Activated CD4-positive, alpha-beta memory T cell treated with anti-CD3 and anti-CD28 coated beads, Interleukin-2, amount 10 ng/mL, durations not matched to agents 7 days and 5 days (primary cell): ENCODE measurements around the gene NHERF2. TPM values are rescaled to one million over a fixed set of nuclear protein-coding genes. Genes with fewer than 3 reads are reported as not detected.
A peak's percentile ranks its signal among the peaks of the same experiment; 100 is the strongest.

Experiments
- CTCF ChIA-PET: fragments of 350-600 bp; sonication (Branson Sonifier 250); formaldehyde crosslinking; loops from one replicate; lab custom pipeline; 2021; ENCODE audit warnings: antibody characterized with exemption, inconsistent platforms; lab: Charles Lee
- POLR2A ChIA-PET: fragments of 350-600 bp; sonication (Branson Sonifier 250); formaldehyde crosslinking; loops from one replicate; lab custom pipeline; 2021; ENCODE audit warnings: antibody characterized with exemption; lab: Charles Lee
- DNase-seq: peaks from one replicate; pipeline ENCODE4 v3.0.0-alpha.2; 2020
- H3K27ac Mint-ChIP-seq: one replicate; pipeline ENCODE4 v1.8.0; 2021; ENCODE audit warnings: mild to moderate bottlenecking, mixed read lengths
- H3K27me3 Mint-ChIP-seq: one replicate; pipeline ENCODE4 v1.8.0; 2021; ENCODE audit warnings: mixed read lengths
- H3K36me3 Mint-ChIP-seq: one replicate; pipeline ENCODE4 v1.8.0; 2021; ENCODE audit warnings: low read depth, mixed read lengths
- H3K4me1 Mint-ChIP-seq: one replicate; pipeline ENCODE4 v1.8.0; 2021; ENCODE audit warnings: mixed read lengths
- H3K4me3 Mint-ChIP-seq: one replicate; pipeline ENCODE4 v1.8.0; 2021; ENCODE audit warnings: mild to moderate bottlenecking, mixed read lengths
- H3K9me3 Mint-ChIP-seq: one replicate; pipeline ENCODE4 v1.8.0; 2021; ENCODE audit warnings: mixed read lengths
- total RNA-seq, 2 experiments: library from RNA; stranded (reverse); gene quantifications; one replicate each; pipeline ENCODE4 v1.2.3, GENCODE V29; 2021

The NHERF2 gene
- total RNA-seq, 2 experiments from 2014 or later: 0.85 to 0.96 TPM

DNA sequence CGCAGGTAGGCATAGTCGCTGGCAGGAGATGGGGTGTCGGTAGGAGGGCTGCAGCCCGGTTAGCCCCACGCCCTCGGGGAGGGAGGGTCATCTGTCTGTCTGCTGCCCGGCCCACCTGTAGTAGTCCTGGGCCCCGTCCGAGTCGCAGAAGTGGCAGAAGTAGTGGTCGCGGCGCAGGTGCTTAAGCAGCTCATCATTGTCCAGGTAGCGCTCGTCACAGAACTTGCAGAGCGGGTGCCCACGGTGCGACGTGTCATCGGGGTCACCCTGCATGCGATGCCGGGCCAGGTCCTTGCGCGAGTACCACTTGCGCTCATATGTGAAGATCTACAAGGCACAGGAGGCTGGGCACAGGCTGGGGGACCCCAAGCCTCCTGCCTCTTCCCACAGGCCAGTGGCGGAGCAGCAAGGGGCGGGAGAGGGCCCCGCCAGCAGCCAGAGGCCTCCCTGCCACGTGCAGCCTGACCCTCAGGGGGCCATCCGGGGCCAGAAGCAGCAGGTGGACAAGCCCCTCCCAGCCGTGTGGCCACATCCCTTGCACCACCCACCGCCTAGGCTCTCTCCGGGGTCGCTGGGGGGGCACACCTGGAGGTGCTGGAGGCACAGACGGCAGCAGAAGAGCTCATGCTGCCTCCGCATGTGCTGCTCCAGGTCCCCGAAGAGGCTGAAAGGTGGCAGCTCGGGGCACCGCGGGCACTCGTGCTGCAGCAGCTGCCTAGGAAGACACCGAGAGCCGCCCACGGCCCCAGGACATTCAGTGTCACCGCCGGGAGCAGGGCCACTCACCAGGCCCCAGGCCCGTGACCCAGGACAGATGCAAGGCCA, 24.1 kb upstream of the NHERF2 start:
- Mint-ChIP-seq H3K36me3 (peaks cover 28% of the 10 kb centered on the region), H3K4me3 (no peak overlapping the region), H3K27ac (no peak overlapping the region), H3K4me1 (peaks cover 32% of the 10 kb centered on the region), H3K9me3 (no peaks in the 10 kb centered on the region), H3K27me3 (no peaks in the 10 kb centered on the region)
- DNase-seq: no peak
- CTCF ChIA-PET: interaction anchor here (1.3 to 3.5 kb wide), 7 partner anchors 10 to 153 kb away, joined by 3 to 36 read pairs (median 10); partner anchors contain the start of gene TRAF7
- POLR2A ChIA-PET: interaction anchor here (1.3 to 4.9 kb wide), 3 partner anchors 10 to 138 kb away, joined by 4 to 27 read pairs (median 5); no protein-coding TSS in a partner anchor

DNA sequence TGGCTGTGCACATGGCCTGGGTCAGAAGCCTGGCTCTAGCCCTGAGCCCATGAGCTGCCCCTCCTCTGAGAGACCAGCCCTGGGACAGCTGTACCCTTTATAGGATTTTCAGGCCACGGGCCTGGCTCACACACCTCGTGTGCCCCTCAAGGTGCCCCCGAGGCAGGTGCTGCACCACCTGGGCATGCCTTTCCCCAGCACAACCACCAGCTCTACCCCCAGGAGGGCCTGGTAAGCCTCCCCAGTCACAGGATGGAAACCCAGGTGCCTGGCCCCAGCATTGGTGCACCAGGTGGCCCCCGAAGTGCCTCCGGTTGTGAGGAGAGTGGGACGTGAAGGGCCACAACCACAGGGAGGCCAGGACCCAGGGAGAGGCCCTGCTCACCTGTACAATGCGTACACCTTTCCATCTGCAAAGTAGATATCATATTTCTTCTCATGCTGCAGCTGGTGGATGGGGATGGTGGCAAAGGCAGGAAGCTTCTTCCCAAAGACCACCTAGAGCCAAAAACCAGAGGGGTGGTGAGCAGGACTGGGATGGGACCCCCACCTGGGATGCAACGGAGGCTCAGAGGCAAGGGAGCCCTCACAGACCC, 23.4 kb upstream of the NHERF2 start:
- DNase-seq: no peak
- H3K4me1 Mint-ChIP-seq: peaks cover 40% of the 10 kb centered on the region
- H3K27me3 Mint-ChIP-seq: no peaks in the 10 kb centered on the region
- CTCF ChIA-PET: interaction anchor here (0.8 to 3.5 kb wide), 16 partner anchors 9 to 795 kb away, joined by 3 to 36 read pairs (median 6); partner anchors contain the start of genes ECI1, NTHL1, TRAF7 and TSC2
- H3K9me3 Mint-ChIP-seq: no peaks in the 10 kb centered on the region
- H3K4me3 Mint-ChIP-seq: no peak overlapping the region
- H3K27ac Mint-ChIP-seq: no peak overlapping the region
- peaks cover 26% of the 10 kb centered on the region for H3K36me3 Mint-ChIP-seq
- POLR2A ChIA-PET: interaction anchor here (0.7 to 4.9 kb wide), 7 partner anchors 10 to 137 kb away, joined by 3 to 27 read pairs (median 5); partner anchors contain the start of genes NTHL1, RPS2, TBL3 and TSC2

DNA sequence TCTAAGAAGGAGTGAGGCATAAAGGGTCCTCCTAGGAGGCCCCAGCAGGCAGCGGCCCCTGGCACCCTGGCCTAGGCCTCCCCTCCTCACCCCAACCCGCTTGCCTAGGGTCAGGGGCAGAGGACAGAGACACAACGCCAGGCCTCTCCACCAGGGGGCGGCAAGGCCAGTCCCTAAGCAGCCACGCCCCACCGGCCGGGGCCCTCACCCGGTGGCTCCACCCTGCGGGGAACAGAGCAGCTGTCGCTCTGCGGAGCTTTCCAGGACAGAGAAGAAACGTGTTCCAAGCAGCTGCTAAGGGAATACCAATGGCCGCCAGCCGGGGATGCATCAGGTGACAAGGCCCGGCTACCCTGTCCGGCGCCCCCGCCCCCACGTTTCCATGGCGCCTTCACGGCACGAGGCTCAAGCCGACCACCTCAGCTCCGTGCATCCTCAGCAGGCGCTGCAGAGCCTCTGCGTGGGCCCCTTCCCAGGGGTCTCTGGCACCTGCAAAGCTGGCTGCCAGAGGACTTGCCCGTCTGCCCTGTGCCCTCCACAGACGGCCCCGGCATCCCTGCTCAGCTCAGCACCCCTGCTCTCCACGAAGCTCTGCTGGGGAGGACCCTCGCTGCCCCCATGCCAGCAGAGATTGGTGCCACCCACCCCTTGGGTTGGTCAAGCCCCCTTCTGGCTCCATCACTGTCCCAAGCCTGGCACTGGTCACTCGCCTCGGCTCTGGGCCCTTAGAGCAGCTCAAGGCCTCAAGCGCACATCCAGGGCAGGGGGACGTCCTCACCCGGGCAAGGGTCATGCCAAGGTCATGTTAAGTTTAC, 22.7 kb upstream of the NHERF2 start:
- POLR2A ChIA-PET: interaction anchor here (0.7 to 4.9 kb wide), 11 partner anchors 11 to 248 kb away, joined by 3 to 27 read pairs (median 5); partner anchors contain the start of genes ECI1, GFER, NTHL1 and RPS2
- DNase-seq: peak; percentile 91
- Mint-ChIP-seq H3K4me1 (peaks cover 45% of the 10 kb centered on the region), H3K36me3 (peaks cover 30% of the 10 kb centered on the region), H3K27ac (no peak overlapping the region), H3K27me3 (no peaks in the 10 kb centered on the region), H3K4me3 (no peak overlapping the region), H3K9me3 (no peaks in the 10 kb centered on the region)
- CTCF ChIA-PET: interaction anchor here (0.6 to 3.5 kb wide), 24 partner anchors 9 to 794 kb away, joined by 3 to 36 read pairs (median 4); partner anchors contain the start of genes ECI1, MSRB1, NTHL1 and TBL3

DNA sequence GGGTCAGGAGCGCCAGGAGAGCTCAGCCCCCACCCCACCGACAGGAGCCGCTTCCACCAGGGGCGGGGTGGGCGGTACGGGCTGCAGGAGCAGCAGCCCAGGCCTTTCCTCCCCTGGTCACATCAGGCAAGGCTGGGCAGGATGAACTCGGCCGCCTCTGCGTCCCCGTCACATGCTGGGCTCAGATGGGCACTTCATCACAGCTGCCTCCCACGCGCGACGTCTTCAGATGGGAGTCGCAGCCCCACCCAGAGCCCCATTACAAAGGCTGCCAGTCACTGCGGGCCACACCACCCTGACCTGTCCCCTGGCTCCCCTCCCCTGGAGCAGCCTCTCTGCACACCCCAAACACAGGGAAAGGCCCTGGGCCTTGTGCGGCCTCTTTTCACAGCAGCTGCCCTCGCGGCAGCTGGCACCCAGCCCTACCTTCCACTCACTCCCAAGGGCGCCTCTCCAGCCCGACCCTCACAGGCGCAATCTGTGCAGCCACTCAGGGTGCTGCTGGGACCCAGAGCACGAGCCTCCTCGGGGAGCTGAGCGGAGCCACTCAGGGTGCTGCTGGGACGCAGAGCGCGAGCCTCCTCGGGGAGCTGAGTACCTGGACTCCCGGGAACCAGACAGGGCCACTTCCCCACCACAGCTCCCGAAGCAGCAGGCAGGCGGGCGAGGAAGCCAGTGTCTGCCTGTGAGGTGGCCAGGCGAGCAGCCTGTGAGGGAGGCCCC, 21.7 kb upstream of the NHERF2 start:
- DNase-seq: no peak
- H3K27ac Mint-ChIP-seq: no peak overlapping the region
- POLR2A ChIA-PET: interaction anchor here (0.6 to 4.9 kb wide), 8 partner anchors 12 to 247 kb away, joined by 3 to 27 read pairs (median 6); partner anchors contain the start of genes ECI1, GFER, NTHL1 and RPS2
- H3K9me3 Mint-ChIP-seq: no peaks in the 10 kb centered on the region
- H3K4me1 Mint-ChIP-seq: peaks cover 45% of the 10 kb centered on the region
- H3K4me3 Mint-ChIP-seq: no peak overlapping the region
- CTCF ChIA-PET: interaction anchor here (1.1 to 3.5 kb wide), 7 partner anchors 12 to 264 kb away, joined by 3 to 36 read pairs (median 13); partner anchors contain the start of genes TBL3 and TRAF7
- H3K36me3 Mint-ChIP-seq: peaks cover 30% of the 10 kb centered on the region
- no peaks in the 10 kb centered on the region for H3K27me3 Mint-ChIP-seq

DNA sequence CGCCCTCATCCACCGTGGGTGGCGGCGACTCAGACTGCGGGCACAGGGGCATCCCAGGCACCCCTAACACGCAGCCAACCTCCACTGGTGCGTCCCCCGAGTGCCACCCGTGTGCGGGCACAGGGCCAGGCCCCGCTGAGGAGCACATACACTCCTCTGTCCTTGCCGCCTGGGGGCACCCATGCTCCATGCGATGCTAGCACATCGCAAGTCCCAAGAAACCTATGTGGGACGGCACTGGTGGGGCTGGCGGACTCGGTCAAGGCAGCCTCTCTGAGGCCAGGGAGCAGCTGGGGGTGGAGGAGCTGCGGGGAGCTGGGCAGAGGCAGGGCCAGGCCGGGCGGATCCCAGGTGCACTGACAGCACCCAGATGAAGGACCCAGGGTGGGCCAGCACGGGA, 21.1 kb upstream of the NHERF2 start:
- Mint-ChIP-seq H3K4me3 (no peak overlapping the region), H3K27ac (no peak overlapping the region), H3K4me1 (peaks cover 51% of the 10 kb centered on the region), H3K27me3 (no peaks in the 10 kb centered on the region), H3K36me3 (peaks cover 32% of the 10 kb centered on the region), H3K9me3 (no peaks in the 10 kb centered on the region)
- POLR2A ChIA-PET: interaction anchor here (2.3 to 4.9 kb wide), 2 partner anchors 13 to 41 kb away, joined by 9 to 27 read pairs; partner anchors contain the start of gene RPS2
- no peak for DNase-seq
- CTCF ChIA-PET: interaction anchor here (2.4 to 3.5 kb wide), 2 partner anchors 13 to 134 kb away, joined by 31 to 36 read pairs; no protein-coding TSS in a partner anchor

DNA sequence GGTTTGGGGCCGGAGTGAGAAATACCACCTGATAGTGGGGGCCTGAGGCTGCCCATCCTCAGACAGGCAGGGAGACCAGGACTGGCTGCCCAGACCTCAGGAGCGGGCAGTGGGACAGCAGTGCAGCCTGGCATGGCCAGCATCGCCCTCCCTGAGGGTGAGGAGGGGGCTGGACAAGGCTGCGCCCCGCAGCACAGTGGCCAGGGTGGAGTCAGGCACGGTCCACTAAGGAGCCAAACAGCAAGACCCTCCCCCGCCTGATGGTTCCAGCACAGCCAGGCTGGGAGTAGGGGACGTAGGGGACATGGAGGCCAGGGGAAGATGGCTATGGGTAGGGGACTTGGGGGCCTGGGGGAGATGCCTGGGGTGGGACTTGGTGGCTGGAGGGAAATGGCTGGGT, 20.4 kb upstream of the NHERF2 start:
- no peaks in the 10 kb centered on the region for H3K9me3 Mint-ChIP-seq
- peaks cover 51% of the 10 kb centered on the region for H3K4me1 Mint-ChIP-seq
- peaks cover 25% of the 10 kb centered on the region for H3K36me3 Mint-ChIP-seq
- no peak overlapping the region for H3K4me3 Mint-ChIP-seq
- H3K27ac Mint-ChIP-seq: peak overlapping the region; percentile 62
- no peaks in the 10 kb centered on the region for H3K27me3 Mint-ChIP-seq
- ChIA-PET CTCF (no interaction called here), POLR2A (interaction anchor here (4.9 kb wide), 1 partner anchor 13 kb away, joined by 27 read pairs; no protein-coding TSS in a partner anchor)
- DNase-seq: no peak

DNA sequence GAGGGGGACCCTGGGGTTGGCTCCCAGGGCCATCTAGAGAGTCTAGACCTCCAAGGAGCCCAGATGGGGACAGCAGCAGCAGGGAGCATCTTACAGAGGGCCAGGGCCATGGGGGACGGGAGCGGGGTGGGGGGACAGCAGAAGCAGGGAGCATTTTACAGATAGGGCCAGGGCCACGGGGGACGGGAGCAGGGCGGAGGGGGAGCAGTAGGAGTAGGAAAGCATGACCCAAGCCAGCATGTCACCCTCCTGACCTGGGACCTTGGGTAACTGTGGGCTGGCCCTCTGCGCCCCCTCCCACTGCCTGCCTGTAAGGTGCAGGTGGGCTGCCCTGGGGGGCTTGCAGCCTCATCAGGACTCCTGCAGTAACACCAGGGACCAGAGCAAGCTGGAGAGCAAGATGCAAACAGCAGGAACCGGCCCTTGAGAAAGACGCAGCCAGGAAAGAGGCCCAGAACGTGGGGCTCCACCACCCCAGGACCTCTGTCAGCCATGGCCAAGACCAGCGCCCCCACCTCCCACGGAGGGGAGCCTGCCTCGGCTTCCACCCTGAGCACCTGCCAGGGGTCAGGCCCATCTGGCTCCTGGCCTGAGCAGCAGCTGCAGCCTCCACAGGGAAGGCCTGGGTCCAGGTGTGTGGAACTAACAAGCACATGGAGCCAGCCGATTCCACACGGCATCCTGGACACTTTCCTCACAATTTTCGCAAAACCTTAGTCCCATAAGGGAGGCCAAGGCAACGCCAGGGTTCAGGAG, 19.4 kb upstream of the NHERF2 start:
- H3K4me1 Mint-ChIP-seq: peaks cover 51% of the 10 kb centered on the region
- no peaks in the 10 kb centered on the region for H3K27me3 Mint-ChIP-seq
- H3K9me3 Mint-ChIP-seq: no peaks in the 10 kb centered on the region
- H3K4me3 Mint-ChIP-seq: peak overlapping the region; percentile 81
- peaks cover 18% of the 10 kb centered on the region for H3K36me3 Mint-ChIP-seq
- DNase-seq: no peak
- ChIA-PET CTCF (interaction anchor here (0.7 to 2.6 kb wide), 2 partner anchors 132 to 133 kb away, joined by 3 to 12 read pairs; no protein-coding TSS in a partner anchor), POLR2A (interaction anchor here (1.2 to 4.9 kb wide), 6 partner anchors 14 to 513 kb away, joined by 3 to 27 read pairs (median 15); partner anchors contain the start of genes AMDHD2, RPS2, SYNGR3 and TBL3)
- H3K27ac Mint-ChIP-seq: peak overlapping the region; percentile 86

DNA sequence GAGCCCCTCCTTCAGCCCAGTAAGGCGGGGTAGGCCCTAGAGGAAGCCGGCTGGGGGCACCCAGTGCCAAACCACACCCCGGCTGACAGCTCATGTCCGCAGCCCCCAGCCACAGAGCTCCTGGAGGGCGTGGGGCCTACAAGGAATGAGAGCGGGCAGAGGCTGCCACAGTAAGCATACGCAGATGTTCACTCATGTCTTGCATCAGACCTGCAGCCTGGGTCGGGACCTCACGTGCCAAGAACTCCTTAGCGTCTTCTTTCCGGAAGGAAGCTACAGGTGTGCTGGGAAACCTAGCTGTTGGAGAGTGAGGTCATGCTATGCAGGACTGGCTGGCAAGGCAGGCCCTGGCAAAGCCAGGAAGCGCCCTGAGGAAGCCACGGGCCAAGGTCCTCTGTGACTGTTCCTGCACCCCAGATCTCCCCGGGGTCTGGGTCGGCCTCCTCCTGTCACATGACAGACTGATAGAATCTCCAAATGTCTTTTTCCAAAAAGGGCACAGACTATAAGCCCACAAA, 18.6 kb upstream of the NHERF2 start:
- H3K4me1 Mint-ChIP-seq: peaks cover 51% of the 10 kb centered on the region
- H3K27ac Mint-ChIP-seq: peak overlapping the region; percentile 86
- ChIA-PET POLR2A (interaction anchor here (0.9 to 3.2 kb wide), 9 partner anchors 10 to 512 kb away, joined by 3 to 24 read pairs (median 4); partner anchors contain the start of genes AMDHD2, RPS2, SYNGR3 and TBL3), CTCF (interaction anchor here (0.6 to 2.6 kb wide), 3 partner anchors 61 to 132 kb away, joined by 3 to 12 read pairs (median 5); no protein-coding TSS in a partner anchor)
- peaks cover 15% of the 10 kb centered on the region for H3K36me3 Mint-ChIP-seq
- peak overlapping the region; percentile 81 for H3K4me3 Mint-ChIP-seq
- no peaks in the 10 kb centered on the region for H3K27me3 Mint-ChIP-seq
- no peaks in the 10 kb centered on the region for H3K9me3 Mint-ChIP-seq
- peak; percentile 39 for DNase-seq

DNA sequence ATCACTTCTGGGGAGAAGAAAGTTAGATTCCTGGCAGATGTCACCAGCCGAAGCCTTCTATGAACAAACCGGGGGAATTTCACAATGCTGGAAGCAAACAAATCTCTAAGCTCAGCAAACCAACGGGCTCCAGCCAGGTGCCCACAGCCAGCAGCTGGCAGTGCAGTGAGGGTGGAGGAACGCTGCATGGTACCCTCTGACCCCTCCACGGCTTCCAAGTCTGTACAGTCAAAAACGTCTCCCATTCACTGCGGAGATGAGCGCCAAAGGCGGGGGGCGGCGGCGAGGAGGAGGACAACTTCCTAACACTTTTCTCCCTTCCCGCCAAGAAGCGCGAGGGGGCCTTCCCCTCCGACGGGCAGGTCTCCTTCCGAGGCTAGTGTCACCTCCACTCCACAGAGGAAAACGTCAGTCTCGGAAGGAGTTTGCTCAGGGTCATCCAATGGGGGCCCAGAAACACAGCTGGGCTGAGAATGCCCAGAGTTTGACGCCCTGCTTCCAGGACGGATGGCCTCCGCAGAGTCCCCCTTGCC, 18.0 kb upstream of the NHERF2 start:
- CTCF ChIA-PET: interaction anchor here (0.5 to 2.6 kb wide), 5 partner anchors 14 to 146 kb away, joined by 3 to 12 read pairs (median 4); partner anchors contain the start of gene TRAF7
- Mint-ChIP-seq H3K36me3 (peaks cover 15% of the 10 kb centered on the region), H3K27ac (peak overlapping the region; percentile 86), H3K4me3 (peak overlapping the region; percentile 81), H3K9me3 (no peaks in the 10 kb centered on the region), H3K27me3 (no peaks in the 10 kb centered on the region), H3K4me1 (peaks cover 51% of the 10 kb centered on the region)
- DNase-seq: peak; percentile 47
- POLR2A ChIA-PET: interaction anchor here (0.7 to 3.2 kb wide), 14 partner anchors 8 to 512 kb away, joined by 3 to 24 read pairs (median 4); partner anchors contain the start of genes AMDHD2, RPS2, SYNGR3 and TBL3

DNA sequence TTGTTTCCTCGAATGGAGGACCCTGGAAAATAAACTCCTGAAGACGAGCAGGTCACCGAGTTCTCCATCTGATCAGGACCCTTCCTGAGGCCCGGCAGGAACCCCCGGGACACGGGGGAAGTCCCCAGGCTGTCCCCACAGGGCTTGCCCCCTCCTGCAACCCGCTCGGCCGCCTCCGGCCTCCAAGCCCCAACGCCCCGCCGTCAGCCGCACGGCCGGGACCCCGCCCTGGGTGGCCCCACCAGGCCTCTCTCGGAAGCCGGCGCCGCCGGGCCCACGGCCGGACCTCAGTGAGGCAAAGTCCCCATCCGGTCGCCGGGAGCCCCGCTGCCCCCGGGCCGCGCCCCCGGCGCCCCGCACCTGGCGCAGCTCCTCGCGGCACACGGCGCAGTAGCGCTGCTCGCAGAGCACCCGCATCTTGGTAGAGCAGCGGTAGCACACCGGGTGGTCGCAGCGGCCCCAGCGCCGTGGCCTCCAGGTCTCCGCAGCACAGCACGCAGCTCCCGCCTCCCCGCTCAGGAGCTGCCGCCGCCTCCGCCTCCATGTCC, 17.5 kb upstream of the NHERF2 start:
- CTCF ChIA-PET: interaction anchor here (0.5 to 2.6 kb wide), 4 partner anchors 13 to 146 kb away, joined by 3 to 12 read pairs (median 4); partner anchors contain the start of gene TRAF7

More for the DNA sequence above, 17.5 kb upstream of the NHERF2 start:
- DNase-seq: peak; percentile 30
- peaks cover 15% of the 10 kb centered on the region for H3K36me3 Mint-ChIP-seq
- H3K27me3 Mint-ChIP-seq: no peaks in the 10 kb centered on the region
- peaks cover 47% of the 10 kb centered on the region for H3K4me1 Mint-ChIP-seq
- POLR2A ChIA-PET: interaction anchor here (0.7 to 3.2 kb wide), 11 partner anchors 9 to 145 kb away, joined by 3 to 24 read pairs (median 4); partner anchors contain the start of genes RPS2, SYNGR3, TBL3 and TRAF7
- peak overlapping the region; percentile 86 for H3K27ac Mint-ChIP-seq
- no peaks in the 10 kb centered on the region for H3K9me3 Mint-ChIP-seq
- H3K4me3 Mint-ChIP-seq: peak overlapping the region; percentile 81
